NB4 (cell line): ENCODE data around the gene HNRNPA1.
A peak's percentile ranks its signal among the peaks of the same experiment; 100 is the strongest.

Experiments used
- DNase-seq: peaks from one replicate; pipeline ENCODE4 v3.0.0; 2010; ENCODE audit warnings: low read depth
- H3K4me3 ChIP-seq: one replicate; pipeline ENCODE4 v1.5.1; 2011; ENCODE audit warnings: mild to moderate bottlenecking, low read depth, low read length, moderate library complexity
- MYC ChIP-seq: IDR thresholded peaks from 2 replicates; pipeline ENCODE4 v1.6.1; 2011; ENCODE audit warnings: low read depth, low read length
- POLR2A ChIP-seq: IDR thresholded peaks from 2 replicates; pipeline ENCODE4 v1.6.1; 2011; ENCODE audit warnings: mild to moderate bottlenecking; ENCODE audit not compliant: insufficient read length; ENCODE audit errors: extremely low read depth
- TF ChIP-seq, protein P1 (sequence below): IDR thresholded peaks from one replicate; pipeline ENCODE4 v1.5.1; 2012; ENCODE audit warnings: low read depth, low read length
- TF ChIP-seq, protein P2 (sequence below): IDR thresholded peaks from 2 replicates; pipeline ENCODE4 v1.6.1; 2011; ENCODE audit warnings: low read depth, low read length

HNRNPA1 gene

DNA sequence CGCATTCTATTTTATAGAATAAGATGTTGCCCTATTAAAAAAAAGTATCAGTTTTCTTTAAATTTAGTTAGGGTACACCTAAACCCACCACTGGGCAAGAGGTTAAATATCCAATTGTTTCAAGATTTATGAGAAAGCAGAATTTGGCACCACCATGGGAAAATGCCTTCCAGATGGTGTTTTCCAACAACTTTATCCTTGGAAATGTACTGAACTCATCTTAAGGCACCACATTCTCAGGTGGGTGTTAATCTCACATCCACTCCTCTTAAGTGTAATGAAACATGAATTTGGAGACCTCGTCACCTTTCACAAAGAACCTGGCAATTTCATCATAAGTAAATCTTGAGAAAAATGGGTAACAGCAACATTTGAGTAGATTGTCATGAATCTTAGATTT is 13.7 kb upstream of the HNRNPA1 start:
- no peak for DNase-seq
- TF ChIP-seq, protein P1, sequence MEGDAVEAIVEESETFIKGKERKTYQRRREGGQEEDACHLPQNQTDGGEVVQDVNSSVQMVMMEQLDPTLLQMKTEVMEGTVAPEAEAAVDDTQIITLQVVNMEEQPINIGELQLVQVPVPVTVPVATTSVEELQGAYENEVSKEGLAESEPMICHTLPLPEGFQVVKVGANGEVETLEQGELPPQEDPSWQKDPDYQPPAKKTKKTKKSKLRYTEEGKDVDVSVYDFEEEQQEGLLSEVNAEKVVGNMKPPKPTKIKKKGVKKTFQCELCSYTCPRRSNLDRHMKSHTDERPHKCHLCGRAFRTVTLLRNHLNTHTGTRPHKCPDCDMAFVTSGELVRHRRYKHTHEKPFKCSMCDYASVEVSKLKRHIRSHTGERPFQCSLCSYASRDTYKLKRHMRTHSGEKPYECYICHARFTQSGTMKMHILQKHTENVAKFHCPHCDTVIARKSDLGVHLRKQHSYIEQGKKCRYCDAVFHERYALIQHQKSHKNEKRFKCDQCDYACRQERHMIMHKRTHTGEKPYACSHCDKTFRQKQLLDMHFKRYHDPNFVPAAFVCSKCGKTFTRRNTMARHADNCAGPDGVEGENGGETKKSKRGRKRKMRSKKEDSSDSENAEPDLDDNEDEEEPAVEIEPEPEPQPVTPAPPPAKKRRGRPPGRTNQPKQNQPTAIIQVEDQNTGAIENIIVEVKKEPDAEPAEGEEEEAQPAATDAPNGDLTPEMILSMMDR: no peak
- TF ChIP-seq, protein P2, sequence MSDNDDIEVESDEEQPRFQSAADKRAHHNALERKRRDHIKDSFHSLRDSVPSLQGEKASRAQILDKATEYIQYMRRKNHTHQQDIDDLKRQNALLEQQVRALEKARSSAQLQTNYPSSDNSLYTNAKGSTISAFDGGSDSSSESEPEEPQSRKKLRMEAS: no peak
- no peak for TF ChIP-seq MYC
- H3K4me3 ChIP-seq: no peak overlapping the region

DNA sequence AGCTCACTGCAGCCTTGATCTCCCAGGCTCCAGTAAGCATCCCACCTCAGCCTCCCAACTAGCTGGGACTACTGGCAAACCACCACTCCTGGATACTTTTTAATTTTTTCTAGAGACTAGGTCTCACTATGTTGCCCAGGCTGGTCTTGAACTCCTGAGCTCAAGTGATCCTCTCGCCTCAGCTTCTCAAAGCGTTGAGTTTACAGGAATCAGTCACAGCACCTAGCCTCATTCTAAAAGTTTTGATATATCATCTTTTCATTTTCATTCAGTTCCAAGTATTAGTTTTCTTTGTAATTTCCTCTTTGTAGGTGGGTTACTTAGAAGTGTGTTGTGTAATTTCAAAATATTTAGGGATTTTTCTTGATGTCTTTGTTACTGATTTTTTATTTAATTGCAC is 10.2 kb upstream of the HNRNPA1 start:
- DNase-seq: no peak
- H3K4me3 ChIP-seq: no peak overlapping the region
- TF ChIP-seq, protein P1: no peak
- TF ChIP-seq POLR2A (no peak), MYC (no peak)
- TF ChIP-seq, protein P2: no peak

DNA sequence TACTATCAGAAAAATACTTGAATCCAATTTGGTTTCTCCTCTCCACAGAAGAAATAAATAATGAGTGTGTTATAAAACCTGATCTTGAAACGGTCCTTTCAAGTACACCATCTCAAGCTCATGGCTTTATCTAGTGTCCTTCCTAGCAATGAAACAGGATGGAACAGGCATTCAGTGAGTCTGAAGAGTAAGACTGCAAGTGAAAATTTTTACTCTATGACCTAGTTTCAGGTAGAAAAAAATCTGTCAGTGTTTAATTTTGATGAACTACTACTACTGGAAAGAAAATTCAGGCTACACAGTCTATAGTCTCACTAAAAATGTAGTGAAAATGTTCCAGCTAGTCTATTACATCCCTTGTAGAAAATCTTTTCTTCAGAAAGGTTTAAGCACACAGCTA is 8.3 kb upstream of the HNRNPA1 start:
- no peak for TF ChIP-seq POLR2A
- H3K4me3 ChIP-seq: no peak overlapping the region
- DNase-seq: no peak

DNA sequence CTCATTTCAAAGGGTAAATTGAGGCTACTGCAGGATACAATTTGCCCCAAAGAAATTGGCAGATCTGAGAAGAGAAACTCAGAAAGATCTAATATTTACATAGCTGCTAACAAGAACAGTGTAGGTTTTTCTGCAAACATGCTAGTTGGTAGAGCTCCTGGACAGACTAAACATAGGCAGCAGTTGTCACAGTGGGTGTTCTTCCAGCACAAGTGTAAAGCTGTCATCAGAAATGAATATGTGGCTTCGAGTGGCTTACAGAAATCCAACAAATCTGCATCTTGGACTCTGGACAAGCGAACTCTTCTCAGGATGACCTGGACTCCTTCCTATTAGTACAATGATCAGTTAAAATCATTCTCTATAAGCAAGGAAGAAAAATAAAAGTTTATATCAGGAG is 6.5 kb upstream of the HNRNPA1 start:
- no peak for DNase-seq
- no peak for TF ChIP-seq MYC
- TF ChIP-seq, protein P2: no peak
- TF ChIP-seq POLR2A: no peak
- TF ChIP-seq, protein P1: no peak
- H3K4me3 ChIP-seq: no peak overlapping the region

DNA sequence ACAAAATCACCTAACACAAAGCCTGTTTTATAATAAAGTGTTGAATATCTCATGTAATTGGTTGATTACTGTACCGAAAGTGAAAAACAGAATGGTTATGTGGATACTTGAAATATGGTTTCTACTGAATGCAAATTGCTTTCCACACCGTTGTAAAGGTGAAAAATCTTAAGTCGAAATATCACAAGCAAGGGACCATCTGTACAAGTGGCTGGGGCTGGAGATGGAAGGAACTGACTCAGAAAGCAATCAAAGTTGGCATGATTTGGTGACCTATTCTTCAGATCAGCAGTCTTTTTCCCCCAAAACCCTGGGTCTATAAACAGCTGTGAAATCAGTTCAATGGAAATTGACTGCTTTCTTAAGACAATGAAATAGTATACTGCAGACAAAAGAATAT is 4.2 kb upstream of the HNRNPA1 start:
- TF ChIP-seq MYC (no peak), POLR2A (no peak)
- TF ChIP-seq, protein P1: no peak
- TF ChIP-seq, protein P2: no peak
- no peak for DNase-seq
- H3K4me3 ChIP-seq: peak overlapping the region; percentile 4

DNA sequence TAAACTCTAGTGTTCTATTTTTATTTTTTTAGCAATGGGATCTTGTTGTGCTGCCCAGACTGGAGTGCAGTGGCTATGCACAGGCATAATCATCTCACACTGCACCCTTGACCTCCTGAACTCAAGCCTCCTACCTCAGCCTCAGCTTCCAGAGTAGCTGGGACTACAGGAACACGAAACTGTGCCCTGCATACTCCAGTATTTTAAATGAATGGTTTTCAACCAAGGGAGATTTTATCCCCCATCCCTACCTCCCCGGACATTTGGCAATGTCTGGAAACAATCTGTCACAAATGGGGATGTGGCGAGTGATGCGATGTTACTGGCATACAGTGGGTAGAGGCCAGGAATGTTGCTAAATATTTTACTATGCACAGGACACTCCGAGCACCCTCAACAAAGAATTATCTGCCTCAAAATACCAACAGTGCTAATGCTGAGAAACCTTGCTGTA is 2.7 kb upstream of the HNRNPA1 start:
- H3K4me3 ChIP-seq: peak overlapping the region; percentile 91
- TF ChIP-seq POLR2A (no peak), MYC (no peak)
- TF ChIP-seq, protein P1: no peak
- TF ChIP-seq, protein P2: no peak
- peak; percentile 71 for DNase-seq
